Measurements from ENCODE around the gene ZNF682.
"Not testable (repeated sequence)": the region's sequence is repeated elsewhere in the genome, so short reads cannot be mapped to it uniquely, and the experiment has no call there.

DNA sequence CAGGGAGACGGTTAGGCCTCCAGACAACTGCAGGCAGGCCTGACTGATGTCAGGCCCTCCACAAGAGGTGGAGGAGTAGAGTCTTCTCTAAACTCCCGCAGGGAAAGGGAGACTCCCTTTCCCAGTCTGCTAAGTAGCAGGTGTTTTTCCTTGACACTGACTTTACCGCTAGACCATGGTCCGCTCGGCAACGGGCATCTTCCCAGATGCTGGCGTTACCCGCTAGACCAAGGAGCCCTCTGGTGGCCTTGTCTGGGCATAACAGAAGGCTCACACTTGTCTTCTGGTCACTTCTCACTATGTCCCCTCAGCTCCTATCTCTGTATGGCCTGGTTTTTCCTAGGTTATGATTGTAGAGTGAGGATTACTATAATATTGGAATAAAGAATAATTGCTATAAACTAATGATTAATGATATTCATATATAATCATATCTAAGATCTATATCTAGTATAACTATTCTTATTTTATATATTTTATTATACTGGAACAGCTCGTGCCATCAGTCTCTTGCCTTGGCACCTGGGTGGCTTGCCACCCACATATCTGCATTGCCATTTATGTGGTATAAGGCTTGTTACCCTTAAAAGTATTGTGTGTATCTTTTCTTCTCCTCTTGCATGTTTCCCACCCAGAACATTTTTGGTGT, 80.0 kb downstream of the ZNF682 start:
- TF ChIP-seq, protein P1, sequence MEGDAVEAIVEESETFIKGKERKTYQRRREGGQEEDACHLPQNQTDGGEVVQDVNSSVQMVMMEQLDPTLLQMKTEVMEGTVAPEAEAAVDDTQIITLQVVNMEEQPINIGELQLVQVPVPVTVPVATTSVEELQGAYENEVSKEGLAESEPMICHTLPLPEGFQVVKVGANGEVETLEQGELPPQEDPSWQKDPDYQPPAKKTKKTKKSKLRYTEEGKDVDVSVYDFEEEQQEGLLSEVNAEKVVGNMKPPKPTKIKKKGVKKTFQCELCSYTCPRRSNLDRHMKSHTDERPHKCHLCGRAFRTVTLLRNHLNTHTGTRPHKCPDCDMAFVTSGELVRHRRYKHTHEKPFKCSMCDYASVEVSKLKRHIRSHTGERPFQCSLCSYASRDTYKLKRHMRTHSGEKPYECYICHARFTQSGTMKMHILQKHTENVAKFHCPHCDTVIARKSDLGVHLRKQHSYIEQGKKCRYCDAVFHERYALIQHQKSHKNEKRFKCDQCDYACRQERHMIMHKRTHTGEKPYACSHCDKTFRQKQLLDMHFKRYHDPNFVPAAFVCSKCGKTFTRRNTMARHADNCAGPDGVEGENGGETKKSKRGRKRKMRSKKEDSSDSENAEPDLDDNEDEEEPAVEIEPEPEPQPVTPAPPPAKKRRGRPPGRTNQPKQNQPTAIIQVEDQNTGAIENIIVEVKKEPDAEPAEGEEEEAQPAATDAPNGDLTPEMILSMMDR (IDR thresholded peaks at IDR 0.05) = peak; percentile 82
- TF ChIP-seq ZFX (IDR thresholded peaks at IDR 0.05; ENCODE audit: borderline replicate concordance) = not testable (repeated sequence)

Measured in 22Rv1 (cell line).